T-helper 1 cell treated with Interleukin-12 subunit alpha and Interleukin-12 subunit beta and Interleukin-4 antibody, amounts not matched to agents 30 ng/mL and 1 ng/mL, for 36 hours (primary cell): ENCODE measurements around the gene MYO7B. TPM values are rescaled to one million over a fixed set of nuclear protein-coding genes. Genes with fewer than 3 reads are reported as not detected.
"Not testable (repeated sequence)": the region's sequence is repeated elsewhere in the genome, so short reads cannot be mapped to it uniquely, and the experiment has no call there.

Experiments
- intact Hi-C: fragments of 100-400 bp; cut with micrococcal nuclease; formaldehyde crosslinking; loops from one replicate; pipeline ENCODE4 v1.15.1; 2024
- total RNA-seq: library from RNA; stranded (reverse); gene quantifications from 2 replicates; pipeline ENCODE4 v1.2.3, GENCODE V29; 2022

MYO7B gene
- total RNA-seq, 1 donor from 2014 or later = 0.54 TPM

- intact Hi-C loops = loop anchor here (10.0 kb wide), 2 partner anchors 361 to 439 kb away; partner anchors contain the start of gene AMMECR1L
Observed at GRCh38 chr2:127523269-127523939, 12.1 kb upstream of the MYO7B start.

GRCh38 chr2:127524198-127524834 is 11.2 kb upstream of the MYO7B start:
- intact Hi-C loops = loop anchor here (10.0 kb wide), 2 partner anchors 360 to 440 kb away; partner anchors contain the start of gene AMMECR1L

- intact Hi-C loops = loop anchor here (1.0 to 10.0 kb wide), 15 partner anchors 38 to 869 kb away; partner anchors contain the start of genes AMMECR1L, BIN1, ERCC3 and GYPC
Observed at GRCh38 chr2:127525691-127526131, 9.8 kb upstream of the MYO7B start.

- intact Hi-C loops = loop anchor here (1.0 to 10.0 kb wide), 15 partner anchors 37 to 870 kb away; partner anchors contain the start of genes AMMECR1L, BIN1, ERCC3 and GYPC
Observed at GRCh38 chr2:127526132-127527000, 9.1 kb upstream of the MYO7B start, which contains the start of gene IWS1. Gene IWS1, minus strand, starts transcription at chr2:127526489. Its CDS starts 281 bp downstream, at chr2:127526208.

GRCh38 chr2:127527001-127527804 is 8.3 kb upstream of the MYO7B start:
- intact Hi-C loops = loop anchor here (2.0 to 10.0 kb wide), 4 partner anchors 358 to 870 kb away; partner anchors contain the start of genes AMMECR1L, BIN1 and GYPC

- intact Hi-C loops = loop anchor here (10.0 kb wide), 2 partner anchors 356 to 444 kb away; partner anchors contain the start of gene AMMECR1L
Observed at GRCh38 chr2:127528487-127528886, 7.0 kb upstream of the MYO7B start.

GRCh38 chr2:127529416-127529815 is 6.1 kb upstream of the MYO7B start:
- intact Hi-C loops = loop anchor here (10.0 kb wide), 2 partner anchors 355 to 445 kb away; partner anchors contain the start of gene AMMECR1L

- intact Hi-C loops = no loop called here
Observed at GRCh38 chr2:127530245-127531140, 5.0 kb upstream of the MYO7B start.

GRCh38 chr2:127531221-127531648 is 4.2 kb upstream of the MYO7B start:
- intact Hi-C loops = no loop called here

GRCh38 chr2:127532296-127532695 is 3.2 kb upstream of the MYO7B start:
- intact Hi-C loops = no loop called here

- intact Hi-C loops = no loop called here
Observed at GRCh38 chr2:127535918-127536317, 435 bp downstream of the MYO7B start.

GRCh38 chr2:127536707-127537541 is 1.4 kb downstream of the MYO7B start:
- intact Hi-C loops = no loop called here

GRCh38 chr2:127537644-127538043 is 2.2 kb downstream of the MYO7B start:
- intact Hi-C loops = no loop called here

- intact Hi-C loops = no loop called here
Observed at GRCh38 chr2:127541809-127542208, 6.3 kb downstream of the MYO7B start.

GRCh38 chr2:127542231-127542630 is 6.7 kb downstream of the MYO7B start:
- intact Hi-C loops = no loop called here

GRCh38 chr2:127543013-127543501 is 7.6 kb downstream of the MYO7B start:
- intact Hi-C loops = not testable (repeated sequence)

GRCh38 chr2:127545189-127545588 is 9.7 kb downstream of the MYO7B start:
- intact Hi-C loops = no loop called here

GRCh38 chr2:127545796-127546195 is 10.3 kb downstream of the MYO7B start:
- intact Hi-C loops = no loop called here
